ACC112 (cell line): Measurements from ENCODE around the gene C14orf132.
"Not testable (repeated sequence)": the region's sequence is repeated elsewhere in the genome, so short reads cannot be mapped to it uniquely, and the experiment has no call there.

ENCODE experiments used
- H2AFZ ChIP-seq: fragments of 200-600 bp; sonication (generic); one replicate; pipeline ENCODE4 v1.6.0; 2017; ENCODE audit warnings: antibody characterized with exemption, low read length; ENCODE audit not compliant: unreplicated experiment
- H3K27ac ChIP-seq: fragments of 200-600 bp; sonication (generic); 2 replicates; pipeline ENCODE4 v1.5.1; 2014; ENCODE audit warnings: low read depth, mild to moderate bottlenecking, antibody characterized with exemption, low read length, moderate library complexity
- H3K27me3 ChIP-seq: fragments of 200-600 bp; sonication (generic); 2 replicates; pipeline ENCODE4 v1.6.1; 2014; ENCODE audit warnings: mild to moderate bottlenecking, antibody characterized with exemption, low read length, moderate library complexity, mixed read lengths; ENCODE audit not compliant: insufficient read depth
- H3K36me3 ChIP-seq: fragments of 200-600 bp; sonication (generic); 2 replicates; pipeline ENCODE4 v1.6.1; 2016; ENCODE audit warnings: mild to moderate bottlenecking, antibody characterized with exemption, low read length, moderate library complexity, mixed read lengths; ENCODE audit not compliant: insufficient read depth
- H3K4me1 ChIP-seq: fragments of 200-600 bp; sonication (generic); one replicate; pipeline ENCODE4 v1.6.1; 2016; ENCODE audit warnings: low read length, mixed read lengths; ENCODE audit not compliant: insufficient read depth, unreplicated experiment, control insufficient read depth
- H3K4me3 ChIP-seq: fragments of 200-600 bp; sonication (generic); 2 replicates; pipeline ENCODE4 v1.5.1; 2014; ENCODE audit warnings: mild to moderate bottlenecking, low read depth, low read length
- H3K79me2 ChIP-seq: fragments of 200-600 bp; sonication (generic); one replicate; pipeline ENCODE4 v1.6.0; 2016; ENCODE audit warnings: low read length; ENCODE audit not compliant: control insufficient read depth, unreplicated experiment, insufficient read depth

Gene C14orf132

DNA sequence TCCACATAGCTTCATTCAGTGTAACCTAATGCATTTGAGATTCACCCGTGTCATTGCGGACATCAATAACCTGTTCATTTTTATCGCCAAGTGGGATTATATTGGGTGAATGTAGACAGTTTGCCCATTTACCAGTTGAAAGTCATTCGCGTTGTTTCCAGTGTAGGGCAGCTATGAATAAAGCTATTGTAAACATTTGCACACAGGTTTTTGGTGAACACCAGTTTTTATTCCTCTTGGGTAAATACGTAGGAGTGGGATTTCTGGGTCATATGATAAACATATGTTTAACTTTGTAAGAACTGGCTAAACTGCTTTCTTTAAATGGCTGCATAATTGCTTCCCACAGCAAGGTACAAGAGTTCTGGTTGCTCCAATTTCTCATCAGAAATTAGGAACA is 33.6 kb downstream of the C14orf132 start:
- no peaks in the 10 kb centered on the region for H3K4me1 ChIP-seq
- H3K4me3 ChIP-seq = no peak overlapping the region
- H3K36me3 ChIP-seq = no peaks in the 10 kb centered on the region
- H3K79me2 ChIP-seq = peaks cover 6% of the 10 kb centered on the region
- H2AFZ ChIP-seq = no peak overlapping the region
- H3K27me3 ChIP-seq = no peaks in the 10 kb centered on the region
- H3K27ac ChIP-seq = no peak overlapping the region

DNA sequence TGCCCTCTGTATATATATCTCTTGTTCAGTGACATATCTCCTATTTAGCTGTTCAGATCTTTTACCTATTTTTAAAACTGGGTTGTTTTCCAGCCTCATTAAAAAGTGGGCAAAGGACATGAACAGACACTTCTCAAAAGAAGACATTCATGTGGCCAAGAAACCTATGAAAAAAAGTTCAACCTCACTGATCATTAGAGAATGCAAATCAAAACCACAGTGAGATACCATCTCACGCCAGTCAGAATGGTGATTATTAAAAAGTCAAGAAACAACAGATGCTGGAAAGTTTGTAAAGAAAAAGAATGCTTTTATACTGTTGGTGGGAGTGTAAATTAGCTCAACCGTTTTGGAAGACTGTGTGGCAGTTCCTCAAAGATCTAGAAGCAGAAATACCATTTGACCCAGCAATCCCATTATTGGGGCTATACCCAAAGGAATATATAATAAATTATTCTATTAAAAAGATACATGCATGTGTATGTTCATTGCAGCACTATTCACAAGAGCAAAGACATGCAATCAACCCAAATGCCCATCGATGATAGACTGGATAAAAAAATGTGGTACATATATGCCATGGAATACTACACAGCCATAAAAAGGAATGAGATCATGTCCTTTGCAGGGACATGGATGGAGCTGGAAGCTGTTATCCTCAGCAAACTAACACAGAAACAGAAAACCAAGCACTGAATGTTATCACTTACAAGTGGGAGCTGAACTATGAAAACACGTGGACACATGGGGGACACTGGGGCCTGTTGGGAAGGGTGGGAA is 34.3 kb downstream of the C14orf132 start:
- H3K4me1 ChIP-seq = not testable (repeated sequence)

DNA sequence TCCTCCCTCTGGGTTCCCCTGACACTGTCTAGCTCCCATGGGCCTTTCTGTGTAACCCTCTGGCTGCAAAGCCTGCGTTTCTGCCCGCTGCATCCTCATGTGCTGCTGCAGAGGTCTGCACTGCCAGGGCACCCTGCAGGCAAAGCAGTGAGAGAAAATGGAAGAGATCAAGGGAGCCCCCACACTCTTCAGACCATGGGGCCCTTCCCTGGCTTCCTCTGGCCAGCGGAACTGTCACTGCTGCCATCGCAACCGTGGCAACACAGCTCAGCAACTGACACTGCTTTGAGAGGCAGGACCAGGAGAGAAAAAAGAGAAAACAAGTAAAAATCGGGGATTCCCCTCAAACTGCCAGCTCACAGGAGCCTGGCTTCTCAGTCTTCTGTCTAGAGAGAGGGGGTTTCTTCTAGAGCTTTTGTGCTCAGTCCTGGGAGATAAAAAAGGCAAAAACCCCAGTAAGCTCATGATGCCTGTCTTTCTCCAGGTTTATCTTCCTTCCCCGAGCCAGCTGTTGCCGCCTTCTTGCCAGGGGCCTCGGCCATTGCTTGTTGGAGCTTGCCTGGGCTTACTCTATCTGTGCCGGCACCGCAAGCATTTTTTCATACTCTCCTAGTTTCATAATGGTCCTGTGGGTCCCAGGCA is 38.9 kb downstream of the C14orf132 start:
- no peak overlapping the region for H3K27ac ChIP-seq

More for the DNA sequence above, 34.3 kb downstream of the C14orf132 start:
- H3K4me3 ChIP-seq, H2AFZ ChIP-seq, H3K27ac ChIP-seq, H3K79me2 ChIP-seq, H3K36me3 ChIP-seq, H3K27me3 ChIP-seq: not testable (repeated sequence)

DNA sequence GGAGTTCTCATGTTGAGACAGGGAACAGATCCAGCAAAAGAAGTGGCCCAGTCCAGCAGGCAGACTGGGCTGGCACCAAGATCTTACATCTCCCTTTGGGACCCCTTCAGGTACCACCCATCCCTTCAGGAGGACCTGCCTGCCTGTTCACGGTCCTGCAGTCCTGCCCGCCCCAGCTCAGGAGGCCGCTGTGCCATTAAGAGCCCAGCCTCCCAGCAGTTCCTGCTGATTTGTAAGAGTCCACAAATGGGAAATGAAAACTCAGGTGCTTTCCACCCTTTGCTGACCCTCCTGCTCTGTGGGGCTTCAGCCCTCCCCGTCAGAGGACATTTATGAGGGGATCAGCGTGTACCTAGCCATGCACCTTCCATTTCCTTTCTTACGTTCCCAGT is 39.5 kb downstream of the C14orf132 start:
- no peak overlapping the region for H2AFZ ChIP-seq
- H3K27ac ChIP-seq = no peak overlapping the region
- H3K27me3 ChIP-seq = no peaks in the 10 kb centered on the region

More for the DNA sequence above, 38.9 kb downstream of the C14orf132 start:
- H2AFZ ChIP-seq = no peak overlapping the region
- no peak overlapping the region for H3K4me3 ChIP-seq
- no peaks in the 10 kb centered on the region for H3K27me3 ChIP-seq
- peaks cover 6% of the 10 kb centered on the region for H3K79me2 ChIP-seq
- H3K4me1 ChIP-seq = no peaks in the 10 kb centered on the region
- no peaks in the 10 kb centered on the region for H3K36me3 ChIP-seq

DNA sequence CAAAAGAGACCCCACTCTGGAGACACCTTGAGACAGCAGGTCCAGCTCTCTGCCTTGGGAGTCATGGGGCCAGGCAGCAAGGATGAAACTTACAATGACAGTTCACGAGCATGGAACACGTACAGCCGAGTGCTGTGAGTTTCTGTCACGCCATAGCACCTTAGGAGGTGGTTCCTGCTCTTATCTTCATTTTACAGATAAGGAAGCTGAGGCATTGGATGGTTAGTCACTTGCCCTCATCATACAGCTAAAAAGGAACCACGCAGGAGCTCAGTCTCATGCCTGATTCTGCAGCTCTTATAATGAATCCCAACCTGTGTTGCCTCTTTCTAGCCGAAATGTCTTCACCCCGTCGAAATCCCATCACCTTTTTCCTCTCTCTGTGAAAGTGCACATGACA is 39.9 kb downstream of the C14orf132 start:
- Histone ChIP-seq H3K79me2 (peaks cover 6% of the 10 kb centered on the region), H3K4me3 (no peak overlapping the region), H2AFZ (no peak overlapping the region), H3K27ac (no peak overlapping the region), H3K27me3 (no peaks in the 10 kb centered on the region), H3K4me1 (no peaks in the 10 kb centered on the region), H3K36me3 (no peaks in the 10 kb centered on the region)

More for the DNA sequence above, 39.5 kb downstream of the C14orf132 start:
- Histone ChIP-seq H3K4me1 (no peaks in the 10 kb centered on the region), H3K36me3 (no peaks in the 10 kb centered on the region), H3K4me3 (no peak overlapping the region), H3K79me2 (peaks cover 6% of the 10 kb centered on the region)

DNA sequence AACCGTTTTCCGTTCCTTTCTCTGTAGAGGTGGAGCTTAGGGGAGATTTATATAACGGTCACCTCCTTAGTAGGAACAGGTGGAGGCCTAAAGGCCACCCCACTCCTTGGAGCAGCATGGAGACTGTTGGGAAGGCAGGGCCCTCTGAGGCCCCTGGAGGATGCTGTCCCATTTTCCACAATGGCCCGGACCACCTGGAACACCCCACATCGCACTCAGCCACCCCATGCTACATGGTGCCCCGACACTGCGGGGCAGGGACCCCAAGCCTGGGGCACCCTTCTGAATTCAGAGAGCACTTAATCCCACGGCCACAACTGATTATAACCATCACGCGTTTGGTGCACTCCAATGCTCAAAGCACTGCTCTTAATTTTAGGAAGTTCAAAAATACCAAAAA is 41.4 kb downstream of the C14orf132 start:
- no peaks in the 10 kb centered on the region for H3K36me3 ChIP-seq
- no peaks in the 10 kb centered on the region for H3K27me3 ChIP-seq
- peaks cover 5% of the 10 kb centered on the region for H3K4me1 ChIP-seq
- H3K4me3 ChIP-seq = no peak overlapping the region
- H3K27ac ChIP-seq = no peak overlapping the region
- peaks cover 6% of the 10 kb centered on the region for H3K79me2 ChIP-seq
- H2AFZ ChIP-seq = no peak overlapping the region

DNA sequence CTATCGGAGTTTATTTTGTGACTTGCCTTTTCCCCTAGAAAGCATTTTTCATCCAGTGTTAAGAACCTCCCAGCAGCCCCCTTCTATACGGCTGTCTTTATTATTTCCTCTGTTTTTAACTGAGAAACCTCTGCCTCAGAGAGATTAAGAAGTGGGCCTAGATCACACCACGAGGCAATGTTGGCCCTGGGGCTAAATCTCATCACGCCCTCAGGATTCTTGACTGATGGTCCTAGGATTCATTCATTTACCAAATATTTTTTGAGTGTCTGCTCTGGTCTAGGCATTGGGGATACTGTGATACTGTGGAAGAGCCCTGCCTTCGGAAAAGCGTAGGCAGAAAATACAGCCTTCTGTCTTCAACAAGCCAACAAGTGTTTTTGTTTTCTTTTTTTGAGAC is 42.1 kb downstream of the C14orf132 start:
- no peak overlapping the region for H3K4me3 ChIP-seq
- H3K36me3 ChIP-seq = no peaks in the 10 kb centered on the region
- no peak overlapping the region for H3K27ac ChIP-seq
- H3K79me2 ChIP-seq = peaks cover 6% of the 10 kb centered on the region
- H3K27me3 ChIP-seq = no peaks in the 10 kb centered on the region
- peaks cover 11% of the 10 kb centered on the region for H3K4me1 ChIP-seq
- H2AFZ ChIP-seq = no peak overlapping the region

DNA sequence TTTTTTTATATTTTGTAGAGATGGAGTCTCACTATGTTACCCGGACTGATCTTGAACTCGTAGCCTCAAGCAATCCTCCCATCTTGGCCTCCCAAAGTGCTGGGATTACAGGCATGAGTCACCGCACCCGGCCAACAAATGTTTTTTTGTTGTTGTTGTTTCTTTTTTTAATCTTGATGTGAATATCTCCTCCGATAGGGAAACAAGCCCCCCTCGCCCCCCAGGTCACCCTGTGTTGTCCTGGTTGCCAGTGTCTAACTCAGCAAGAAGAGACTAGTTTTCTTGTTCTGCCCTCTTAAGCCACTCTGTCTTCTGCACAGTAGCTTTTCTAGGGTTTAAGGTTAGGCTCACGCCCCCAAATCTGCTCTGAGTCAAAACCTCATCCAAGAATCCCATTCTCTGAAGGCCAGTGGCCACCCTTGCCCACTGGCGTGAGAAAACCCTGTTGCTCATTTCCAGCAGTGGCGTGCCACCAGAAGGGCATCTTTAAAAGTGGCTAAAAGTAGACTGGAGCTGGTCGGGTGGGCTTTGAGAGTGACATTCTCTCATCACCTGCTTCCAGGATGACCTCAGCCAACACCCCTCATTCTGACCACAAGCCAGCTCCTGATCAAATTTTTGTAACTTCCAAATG is 42.7 kb downstream of the C14orf132 start:
- H3K36me3 ChIP-seq = no peaks in the 10 kb centered on the region
- peaks cover 5% of the 10 kb centered on the region for H3K79me2 ChIP-seq
- H3K27ac ChIP-seq = no peak overlapping the region
- H3K27me3 ChIP-seq = no peaks in the 10 kb centered on the region
- H3K4me3 ChIP-seq = no peak overlapping the region
- H3K4me1 ChIP-seq = peaks cover 17% of the 10 kb centered on the region
- no peak overlapping the region for H2AFZ ChIP-seq

DNA sequence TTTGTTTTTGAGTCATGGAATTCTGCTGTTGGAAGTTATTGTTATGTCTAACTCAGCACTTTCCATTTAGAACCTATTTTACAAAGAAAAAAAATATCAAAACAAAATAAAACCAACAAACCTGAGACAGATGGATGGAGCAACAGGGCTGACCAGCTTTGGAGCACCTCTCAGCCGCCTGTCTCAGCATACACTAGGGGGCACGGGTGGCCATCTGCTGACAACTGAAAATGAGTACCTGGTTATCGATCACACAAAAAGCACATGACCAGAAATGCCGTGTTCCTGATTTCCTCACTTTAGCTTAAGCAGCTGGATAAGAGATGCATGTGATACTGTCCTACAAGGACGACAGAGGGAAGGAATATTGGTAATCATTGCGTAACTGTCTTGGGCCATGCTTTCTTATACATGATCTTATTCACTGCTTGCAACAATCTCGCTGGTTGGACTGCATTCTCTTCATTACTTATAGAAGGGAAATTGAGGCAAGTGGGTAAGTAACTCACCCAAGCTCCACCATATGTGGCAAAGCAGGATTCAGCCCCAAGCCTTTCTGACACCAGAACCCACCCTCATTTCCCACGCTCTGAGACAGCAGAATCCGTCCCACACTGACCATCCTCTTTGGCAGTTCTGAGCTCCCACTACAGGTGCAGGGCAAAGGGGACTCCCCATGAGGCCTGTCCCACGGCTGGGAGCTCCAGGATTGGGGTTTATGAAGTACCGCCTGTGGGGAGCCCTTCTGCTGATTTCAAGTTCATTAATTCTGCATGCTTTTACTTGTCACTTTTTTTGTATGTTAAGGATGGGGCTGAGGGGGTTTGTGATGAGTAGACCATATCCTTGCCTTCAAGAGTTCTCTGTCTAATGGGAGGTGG is 43.5 kb downstream of the C14orf132 start:
- Histone ChIP-seq H3K27me3 (no peaks in the 10 kb centered on the region), H2AFZ (no peak overlapping the region), H3K79me2 (no peaks in the 10 kb centered on the region), H3K27ac (no peak overlapping the region), H3K4me3 (no peak overlapping the region), H3K4me1 (peaks cover 21% of the 10 kb centered on the region), H3K36me3 (no peaks in the 10 kb centered on the region)

DNA sequence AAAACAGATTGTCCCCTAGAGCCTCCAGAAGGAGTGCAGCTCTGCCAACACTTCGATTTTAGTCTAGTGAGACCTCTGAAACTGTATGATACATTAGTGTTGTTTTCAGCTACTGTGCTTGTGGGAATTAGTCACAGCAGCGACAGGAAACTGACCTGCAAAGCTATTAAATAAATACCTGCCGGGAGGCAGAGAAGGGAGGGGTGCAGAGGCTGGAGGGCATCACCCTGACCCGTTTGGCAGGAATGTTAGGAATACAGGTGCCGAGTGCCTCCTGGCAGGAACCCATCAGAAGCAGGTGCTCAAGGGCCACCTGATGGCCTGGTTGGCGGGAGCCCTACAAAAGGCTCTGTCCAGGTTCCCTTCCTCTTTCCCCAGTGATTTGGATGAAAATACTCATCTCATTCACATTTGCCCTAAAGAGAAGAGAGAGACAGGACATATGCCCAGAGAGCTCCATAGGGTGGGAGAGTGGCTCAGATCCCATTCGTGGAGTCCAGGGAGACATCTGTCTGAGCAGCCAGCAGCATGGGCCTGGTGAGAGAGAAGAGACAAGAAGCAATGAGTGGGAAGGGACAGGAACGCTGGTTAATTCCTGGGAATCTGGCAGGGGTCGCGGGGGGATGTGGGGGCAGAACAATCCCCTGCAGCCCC is 44.6 kb downstream of the C14orf132 start:
- peaks cover 21% of the 10 kb centered on the region for H3K4me1 ChIP-seq
- H3K27me3 ChIP-seq = no peaks in the 10 kb centered on the region
- H3K4me3 ChIP-seq = no peak overlapping the region
- H3K36me3 ChIP-seq = no peaks in the 10 kb centered on the region
- no peaks in the 10 kb centered on the region for H3K79me2 ChIP-seq
- H3K27ac ChIP-seq = no peak overlapping the region
- no peak overlapping the region for H2AFZ ChIP-seq
